T-cell (primary cell): ENCODE measurements around the gene KCND1. TPM values are rescaled to one million over a fixed set of nuclear protein-coding genes. Genes with fewer than 3 reads are reported as not detected.
A peak's percentile ranks its signal among the peaks of the same experiment; 100 is the strongest.
"Not testable (repeated sequence)": the region's sequence is repeated elsewhere in the genome, so short reads cannot be mapped to it uniquely, and the experiment has no call there.

Source experiments
- ATAC-seq, 4 experiments: fragments of 200-7000 bp in 3 of 4; fragments of 150-1000 bp in 1 of 4; cut with Tn5 transposase; replicated peaks in 1 of 4; 1 replicate in 3 of 4; 2 replicates in 1 of 4; pipeline ENCODE4 v1.10.0; 2021; ENCODE audit warnings: moderate library complexity in 3 of 4, mild to moderate bottlenecking in 2 of 4, moderate number of reproducible peaks in 1 of 4
- CTCF ChIA-PET, 2 donors: fragments of 300-600 bp; sonication (Branson Sonifier 250); formaldehyde crosslinking; loops; one replicate each; lab custom pipeline; 2022; ENCODE audit warnings: antibody characterized with exemption in 2 of 2; lab: Charles Lee
- POLR2A ChIA-PET, 2 donors: fragments of 300-600 bp; sonication (Branson Sonifier 250); formaldehyde crosslinking; loops; one replicate each; lab custom pipeline; 2022; ENCODE audit warnings: antibody characterized with exemption in 2 of 2; lab: Charles Lee
- DNase-seq, 35 experiments: peaks; one replicate each; pipeline versions ENCODE4 v3.0.0 to v3.0.0-alpha.2; 2013 to 2023
- H3K27ac ChIP-seq: one replicate; pipeline ENCODE4 v1.5.1; 2013; ENCODE audit warnings: low read length
- H3K27me3 ChIP-seq, 2 experiments: replicated peaks in 1 of 2; 1 replicate in 1 of 2; 2 replicates in 1 of 2; pipeline versions ENCODE4 v1.6.1 to v1.7.0; 2013; ENCODE audit warnings: low read length in 1 of 2, mixed read lengths in 1 of 2; ENCODE audit not compliant: control insufficient read depth in 2 of 2, insufficient read depth in 2 of 2; ENCODE audit errors: extremely low read depth in 1 of 2
- H3K36me3 ChIP-seq, 2 donors: 1 replicate in 1 of 2; 2 replicates in 1 of 2; pipeline versions ENCODE4 v1.6.1 to v1.7.0; 2013; ENCODE audit warnings: low read length in 1 of 2; ENCODE audit not compliant: control insufficient read depth in 2 of 2, insufficient read depth in 1 of 2; ENCODE audit errors: extremely low read depth in 1 of 2
- H3K4me1 ChIP-seq, 2 experiments: 1 replicate in 1 of 2; 2 replicates in 1 of 2; pipeline versions ENCODE4 v1.6.1 to v1.7.0; 2013; ENCODE audit warnings: low read length in 2 of 2, mixed read lengths in 1 of 2; ENCODE audit not compliant: insufficient read depth in 2 of 2, control insufficient read depth in 1 of 2; ENCODE audit errors: extremely low read depth in 1 of 2
- H3K4me3 ChIP-seq, 2 donors: 1 replicate in 1 of 2; 2 replicates in 1 of 2; pipeline versions ENCODE4 v1.5.1 to v1.7.0; 2013; ENCODE audit warnings: mild to moderate bottlenecking in 2 of 2, low read length in 1 of 2, moderate library complexity in 1 of 2; ENCODE audit not compliant: control insufficient read depth in 1 of 2; ENCODE audit errors: extremely low read depth in 1 of 2
- H3K9me3 ChIP-seq: 2 replicates; pipeline ENCODE4 v1.7.0; 2013
- H3K27ac Mint-ChIP-seq, 2 donors: one replicate each; pipeline ENCODE4 v1.8.0; 2020 to 2021; ENCODE audit warnings: mild to moderate bottlenecking in 2 of 2, mixed read lengths in 2 of 2
- H3K27me3 Mint-ChIP-seq, 2 donors: one replicate each; pipeline ENCODE4 v1.8.0; 2021 to 2022; ENCODE audit warnings: mixed read lengths in 2 of 2
- H3K36me3 Mint-ChIP-seq: one replicate; pipeline ENCODE4 v1.8.0; 2021; ENCODE audit warnings: mixed read lengths
- H3K4me1 Mint-ChIP-seq, 3 donors: one replicate each; pipeline ENCODE4 v1.8.0; 2020 to 2022; ENCODE audit warnings: mixed read lengths in 3 of 3, mild to moderate bottlenecking in 1 of 3
- H3K4me3 Mint-ChIP-seq, 3 donors: one replicate each; pipeline ENCODE4 v1.8.0; 2020 to 2022; ENCODE audit warnings: mild to moderate bottlenecking in 3 of 3, mixed read lengths in 3 of 3, moderate library complexity in 3 of 3
- H3K9me3 Mint-ChIP-seq, 3 donors: one replicate each; pipeline ENCODE4 v1.8.0; 2020 to 2022; ENCODE audit warnings: mixed read lengths in 3 of 3
- WGBS: methylation state at CpG from one replicate; pipeline ENCODE4 v1.1.5; 2013; ENCODE audit warnings: missing lambda C conversion rate; ENCODE audit not compliant: insufficient coverage; 5-methylcytosine and 5-hydroxymethylcytosine counted together
- total RNA-seq, 35 experiments: library from RNA in 6 of 35; stranded (reverse) in 6 of 35; fragments of 120-200 nt in 1 of 35; gene quantifications; one replicate each; pipeline versions ENCODE4 v1.2.1 to v1.2.4 and lab custom pipeline; 2013 to 2026

The KCND1 gene
- total RNA-seq, 5 donors from 2014 or later (not counting 1 experiment from before 2014, with no cell fraction given) = 0.85 to 3.7 (median 2.6) TPM

DNA sequence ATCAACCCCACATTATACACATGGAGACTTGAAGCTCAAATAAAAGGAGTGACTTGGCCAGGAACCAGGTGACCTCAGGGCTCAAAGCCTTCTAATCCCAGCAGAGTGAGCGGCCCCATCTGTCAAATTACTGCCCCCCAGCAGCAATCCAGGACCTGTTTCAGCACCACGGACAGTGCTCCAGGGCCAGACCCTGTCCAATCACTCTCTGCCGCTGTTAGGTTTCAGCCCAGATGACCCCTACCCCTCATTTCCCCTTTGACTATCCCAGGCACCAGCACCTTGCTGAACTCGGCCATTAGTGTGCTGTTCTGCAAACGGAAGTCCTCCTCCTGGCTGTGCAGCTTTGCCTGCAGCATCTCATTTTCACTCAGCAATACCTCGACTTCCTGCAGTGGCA, 25.3 kb upstream of the KCND1 start:
- Mint-ChIP-seq H3K27ac (peak overlapping the region in 1 of 2 donors; percentile 63), H3K27me3 (peaks cover 0 to 14% of the 10 kb centered on the region in 2 donors), H3K9me3 (no peaks in the 10 kb centered on the region), H3K36me3 (peaks cover 36% of the 10 kb centered on the region), H3K4me3 (no peak overlapping the region), H3K4me1 (peaks cover 28 to 41% (median 30%) of the 10 kb centered on the region in 3 donors)
- no peaks in the 10 kb centered on the region for H3K9me3 ChIP-seq
- ChIA-PET CTCF (no interaction called here), POLR2A (no interaction called here)
- H3K36me3 ChIP-seq = peaks cover 0 to 45% of the 10 kb centered on the region in 2 donors
- no peaks in the 10 kb centered on the region for H3K27me3 ChIP-seq
- DNase-seq (peak in 1 of 35 experiments; percentile 21), ATAC-seq (no peak)
- H3K4me1 ChIP-seq = peaks cover 0 to 23% of the 10 kb centered on the region in 2 experiments
- H3K4me3 ChIP-seq = no peak overlapping the region
- H3K27ac ChIP-seq = no peak overlapping the region
- WGBS = 93% methylated on average over 3 of the region's 6 CpGs

DNA sequence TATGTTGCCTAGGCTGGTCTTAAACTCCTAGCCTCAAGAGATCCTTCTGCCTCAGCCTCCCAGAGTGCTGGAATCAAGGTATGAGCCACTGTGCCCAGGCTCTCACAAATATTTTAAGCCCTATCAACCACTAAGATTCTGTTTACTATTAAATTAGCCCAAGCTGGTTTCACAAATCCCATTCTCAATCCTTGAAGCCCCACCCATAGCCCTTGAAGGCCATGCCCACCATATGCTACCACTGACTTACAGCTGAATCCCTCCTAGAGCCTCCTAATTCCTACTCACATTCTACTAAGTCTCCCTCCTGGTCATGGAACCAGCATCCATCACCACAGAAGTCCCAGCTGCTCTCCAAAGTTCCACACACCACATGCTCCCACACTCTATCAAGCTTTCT, 20.7 kb upstream of the KCND1 start:
- no peaks in the 10 kb centered on the region for H3K9me3 ChIP-seq
- H3K27ac ChIP-seq = no peak overlapping the region
- H3K9me3 Mint-ChIP-seq = no peaks in the 10 kb centered on the region
- peaks cover 31% of the 10 kb centered on the region for H3K36me3 Mint-ChIP-seq
- CTCF ChIA-PET = no interaction called here
- POLR2A ChIA-PET = interaction anchor here (0.6 to 0.7 kb wide), 3 partner anchors 15 to 186 kb away, joined by 3 to 6 read pairs (median 5); no protein-coding TSS in a partner anchor
- no peak overlapping the region for H3K27ac Mint-ChIP-seq
- peaks cover 0 to 56% of the 10 kb centered on the region in 2 donors for H3K36me3 ChIP-seq
- no peak overlapping the region for H3K4me3 ChIP-seq
- H3K4me3 Mint-ChIP-seq = no peak overlapping the region
- no peak for DNase-seq
- peaks cover 6 to 9% (median 9%) of the 10 kb centered on the region in 3 donors for H3K4me1 Mint-ChIP-seq
- H3K4me1 ChIP-seq = no peaks in the 10 kb centered on the region
- no peak for ATAC-seq
- H3K27me3 Mint-ChIP-seq = peaks cover 0 to 11% of the 10 kb centered on the region in 2 donors
- H3K27me3 ChIP-seq = no peaks in the 10 kb centered on the region

DNA sequence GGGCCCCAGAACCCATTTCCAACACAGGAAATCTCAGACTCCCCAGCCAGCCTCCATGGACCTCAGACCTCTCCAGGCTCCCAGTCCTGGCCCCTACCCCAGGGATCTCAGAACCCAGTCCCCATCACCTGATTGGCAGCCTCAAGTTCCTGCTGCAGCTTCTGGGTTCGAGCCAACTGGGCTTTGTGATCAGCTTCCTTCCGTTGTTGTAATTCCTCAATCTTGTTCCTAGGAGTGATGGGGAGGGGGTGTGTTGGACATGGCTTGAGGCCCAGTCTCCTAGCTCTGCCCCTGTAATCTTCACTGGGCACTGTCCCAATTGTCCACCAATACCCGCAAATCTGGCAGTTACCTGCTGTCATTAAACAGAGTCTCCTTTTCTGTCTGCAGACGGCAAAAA, 17.8 kb upstream of the KCND1 start:
- H3K4me1 ChIP-seq = no peaks in the 10 kb centered on the region
- no peak overlapping the region for H3K27ac Mint-ChIP-seq
- no peak overlapping the region for H3K4me3 ChIP-seq
- WGBS = no CpG with 5 or more reads among the region's 4 CpGs
- POLR2A ChIA-PET = no interaction called here
- peaks cover 0 to 2% (median 0%) of the 10 kb centered on the region in 3 donors for H3K4me1 Mint-ChIP-seq
- H3K27me3 ChIP-seq = no peaks in the 10 kb centered on the region
- DNase-seq = no peak
- no peaks in the 10 kb centered on the region for H3K9me3 ChIP-seq
- no peak for ATAC-seq
- peaks cover 22% of the 10 kb centered on the region for H3K36me3 Mint-ChIP-seq
- H3K9me3 Mint-ChIP-seq = no peaks in the 10 kb centered on the region
- H3K36me3 ChIP-seq = peaks cover 0 to 49% of the 10 kb centered on the region in 2 donors
- H3K27ac ChIP-seq = no peak overlapping the region
- no peak overlapping the region for H3K4me3 Mint-ChIP-seq
- H3K27me3 Mint-ChIP-seq = no peaks in the 10 kb centered on the region
- CTCF ChIA-PET = no interaction called here

DNA sequence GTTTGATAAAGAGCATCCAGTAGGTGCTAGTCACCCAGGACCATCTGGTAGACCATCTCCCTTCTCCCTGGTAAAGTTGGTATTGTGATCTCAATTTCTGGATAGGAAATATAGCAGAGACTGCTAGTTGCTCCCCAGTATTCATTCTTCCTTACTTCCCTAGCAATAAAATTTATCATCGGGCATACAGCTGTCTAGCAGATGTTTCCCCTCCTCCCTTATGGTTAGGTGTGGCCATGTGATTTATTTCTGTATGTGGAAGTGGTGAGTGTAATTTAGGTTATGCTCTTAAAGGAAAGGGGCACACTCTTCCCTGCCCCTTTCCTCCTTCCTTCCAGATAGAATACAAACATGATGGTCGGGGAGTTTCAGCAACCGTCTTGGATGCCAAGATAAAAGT, 12.3 kb upstream of the KCND1 start:
- Histone ChIP-seq H3K4me3 (no peak overlapping the region), H3K4me1 (no peaks in the 10 kb centered on the region), H3K36me3 (peaks cover 3 to 50% of the 10 kb centered on the region in 2 donors), H3K9me3 (no peaks in the 10 kb centered on the region), H3K27me3 (no peaks in the 10 kb centered on the region), H3K27ac (no peak overlapping the region)
- ChIA-PET POLR2A (no interaction called here), CTCF (no interaction called here)
- Mint-ChIP-seq H3K36me3 (peaks cover 28% of the 10 kb centered on the region), H3K27ac (no peak overlapping the region), H3K4me3 (no peak overlapping the region), H3K27me3 (peaks cover 0 to under 1% of the 10 kb centered on the region in 2 donors), H3K9me3 (no peaks in the 10 kb centered on the region), H3K4me1 (no peaks in the 10 kb centered on the region)
- no peak for ATAC-seq
- no CpG with 5 or more reads among the region's 3 CpGs for WGBS
- no peak for DNase-seq

DNA sequence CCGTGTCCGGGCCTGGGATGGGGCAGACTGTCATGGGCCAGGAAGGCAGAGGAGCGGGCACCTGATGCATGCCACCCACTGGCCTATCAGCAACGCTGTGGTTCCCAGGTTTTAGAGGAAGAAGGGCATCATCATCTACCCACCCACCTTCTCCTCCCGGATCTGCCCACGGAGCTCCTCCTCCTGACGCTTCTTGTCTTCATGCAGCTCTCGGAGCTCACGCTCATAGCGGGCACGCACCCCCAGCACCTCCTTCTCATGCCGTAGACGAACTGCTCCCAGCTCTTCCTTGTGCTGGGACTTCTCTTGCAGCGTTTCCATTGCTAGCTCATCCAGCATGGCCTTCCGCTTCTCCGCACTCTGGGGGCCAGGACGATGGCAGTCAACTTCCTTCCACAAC, 11.4 kb upstream of the KCND1 start:
- H3K4me1 ChIP-seq = no peaks in the 10 kb centered on the region
- no peaks in the 10 kb centered on the region for H3K9me3 ChIP-seq
- Mint-ChIP-seq H3K27me3 (peaks cover 0 to 7% of the 10 kb centered on the region in 2 donors), H3K9me3 (no peaks in the 10 kb centered on the region), H3K36me3 (peaks cover 29% of the 10 kb centered on the region), H3K4me1 (no peaks in the 10 kb centered on the region), H3K27ac (no peak overlapping the region), H3K4me3 (no peak overlapping the region)
- DNase-seq = no peak
- no peak overlapping the region for H3K4me3 ChIP-seq
- 99% methylated on average over 12 of the region's 17 CpGs for WGBS
- ChIA-PET CTCF (no interaction called here), POLR2A (no interaction called here)
- H3K27ac ChIP-seq = no peak overlapping the region
- H3K27me3 ChIP-seq = no peaks in the 10 kb centered on the region
- no peak for ATAC-seq
- H3K36me3 ChIP-seq = peaks cover 3 to 48% of the 10 kb centered on the region in 2 donors

DNA sequence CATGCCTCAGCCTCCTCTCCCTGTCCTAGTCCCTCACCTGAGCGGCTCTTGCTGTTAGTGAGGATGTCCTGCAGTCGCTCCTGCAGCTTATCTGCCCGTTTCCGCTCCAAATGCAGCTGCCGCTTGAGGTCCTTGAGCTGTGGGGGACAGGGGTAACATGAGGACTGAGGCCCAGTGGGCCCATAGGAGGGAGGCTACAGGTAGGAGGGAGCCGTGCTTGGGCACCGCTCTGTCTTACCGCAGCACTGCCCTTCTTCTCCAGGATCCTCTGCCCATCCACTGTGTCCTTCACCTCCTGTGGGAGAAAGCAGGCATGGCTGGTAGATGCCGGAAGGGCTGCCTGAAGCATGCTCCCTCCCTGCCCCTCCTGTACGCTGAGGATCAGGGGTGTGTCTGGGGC, 9.5 kb upstream of the KCND1 start:
- H3K9me3 ChIP-seq = no peaks in the 10 kb centered on the region
- DNase-seq (no peak), ATAC-seq (no peak)
- Mint-ChIP-seq H3K36me3 (peaks cover 33% of the 10 kb centered on the region), H3K4me1 (no peaks in the 10 kb centered on the region), H3K27ac (no peak overlapping the region), H3K4me3 (no peak overlapping the region), H3K9me3 (no peaks in the 10 kb centered on the region), H3K27me3 (peaks cover 0 to 9% of the 10 kb centered on the region in 2 donors)
- WGBS = no CpG with 5 or more reads among the region's 10 CpGs
- H3K4me3 ChIP-seq = no peak overlapping the region
- POLR2A ChIA-PET = no interaction called here
- CTCF ChIA-PET = interaction anchor here in 1 of 2 donors (0.5 kb wide), 1 partner anchor 1596 kb away, joined by 4 read pairs; no protein-coding TSS in a partner anchor
- H3K36me3 ChIP-seq = peaks cover 3 to 51% of the 10 kb centered on the region in 2 donors
- H3K27ac ChIP-seq = no peak overlapping the region
- no peaks in the 10 kb centered on the region for H3K27me3 ChIP-seq
- H3K4me1 ChIP-seq = no peaks in the 10 kb centered on the region

DNA sequence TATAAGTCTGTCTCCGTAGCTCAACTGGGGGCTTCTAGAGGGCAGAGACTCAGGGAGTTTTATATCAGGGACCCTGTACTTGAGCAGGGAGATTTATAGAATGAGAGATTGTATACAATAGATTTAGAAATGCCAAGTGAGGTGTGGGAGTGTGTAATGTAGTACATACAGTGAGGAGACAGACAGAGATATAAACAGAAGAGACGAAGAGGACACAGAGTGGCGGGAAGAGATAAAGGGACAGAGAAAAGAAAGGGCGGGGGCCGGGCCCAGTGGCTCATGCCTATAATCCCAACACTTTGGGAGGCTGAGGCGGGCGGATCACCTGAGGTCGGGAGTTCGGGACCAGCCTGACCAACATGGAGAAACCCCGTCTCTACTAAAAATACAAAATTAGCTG, 8.7 kb upstream of the KCND1 start:
- H3K36me3 Mint-ChIP-seq = peaks cover 33% of the 10 kb centered on the region
- CTCF ChIA-PET, POLR2A ChIA-PET: not testable (repeated sequence)

More for the DNA sequence above, 8.7 kb upstream of the KCND1 start:
- not testable (repeated sequence) for H3K27ac Mint-ChIP-seq, H3K27me3 ChIP-seq, H3K9me3 ChIP-seq, H3K4me3 Mint-ChIP-seq, ATAC-seq, H3K9me3 Mint-ChIP-seq, H3K4me1 ChIP-seq, H3K4me1 Mint-ChIP-seq, DNase-seq, H3K4me3 ChIP-seq, H3K27ac ChIP-seq
- H3K36me3 ChIP-seq = peaks cover 3 to 57% of the 10 kb centered on the region in 2 donors
- peaks cover 0 to 12% of the 10 kb centered on the region in 2 donors for H3K27me3 Mint-ChIP-seq
- no CpG with 5 or more reads among the region's 10 CpGs for WGBS
